Psoas muscle (tissue), 8 donors: ENCODE data around the gene FKBP2. TPM values are rescaled to one million over a fixed set of nuclear protein-coding genes. Genes with fewer than 3 reads are reported as not detected.

Experiments used
- ATAC-seq, 4 donors: fragments of 200-7000 bp; cut with Tn5 transposase; one replicate each; pipeline ENCODE4 v1.9.1; 2020; ENCODE audit warnings: moderate library complexity in 3 of 4, mild to moderate bottlenecking in 2 of 4
- DNase-seq, 2 donors: peaks; one replicate each; pipeline ENCODE4 v3.0.0-alpha.2; 2020
- H3K27ac ChIP-seq: fragments of 200-600 bp; one replicate; pipeline ENCODE4 v1.8.0; 2022
- H3K27me3 ChIP-seq, 3 donors: fragments of 200-600 bp in 1 of 3; one replicate each; pipeline versions ENCODE4 v1.6.1 to v1.8.0; 2013 to 2022; ENCODE audit warnings: low read length in 2 of 3, mild to moderate bottlenecking in 2 of 3, moderate library complexity in 1 of 3; ENCODE audit not compliant: insufficient read depth in 3 of 3
- H3K36me3 ChIP-seq, 2 donors: fragments of 200-600 bp in 1 of 2; one replicate each; pipeline versions ENCODE4 v1.6.1 to v1.8.0; 2013 to 2022; ENCODE audit warnings: low read depth in 1 of 2, mild to moderate bottlenecking in 1 of 2, moderate library complexity in 1 of 2; ENCODE audit not compliant: insufficient read depth in 1 of 2
- H3K4me1 ChIP-seq: fragments of 200-600 bp; one replicate; pipeline ENCODE4 v1.8.0; 2022
- H3K4me3 ChIP-seq: fragments of 200-600 bp; one replicate; pipeline ENCODE4 v1.8.0; 2022; ENCODE audit warnings: mild to moderate bottlenecking
- H3K9me3 ChIP-seq: fragments of 200-600 bp; one replicate; pipeline ENCODE4 v1.8.0; 2022
- WGBS, 3 donors: extraction: QIAGEN DNeasy Blood & Tissue Kit; methylation state at CpG; one replicate each; pipeline versions ENCODE4 v1.1.6 to v1.1.7; 2013; 5-methylcytosine and 5-hydroxymethylcytosine counted together
- intact Hi-C, 2 donors: fragments of 100-400 bp; cut with DNase I; formaldehyde crosslinking; loops; one replicate each; pipeline versions ENCODE4 v1.11.0 to v1.14.2; 2022
- polyA plus RNA-seq, 3 donors: library from polyadenylated mRNA; stranded (reverse); fragments of 200-250 nt; gene quantifications; one replicate each; pipeline ENCODE4 v1.2.3, GENCODE V29; 2013
- total RNA-seq, 4 donors: library from RNA; stranded (reverse); fragmentation: NEBNext Ultra II Directional in 2 of 4; extraction: Animal tissue kit (Norgen Biotek cat#: 25700) in 2 of 4; gene quantifications; one replicate each; pipeline versions ENCODE4 v1.2.1 to v1.2.4, GENCODE V29; 2021 to 2023
- TF ChIP-seq, protein P1 (sequence below): fragments of 200-600 bp; IDR thresholded peaks from one replicate; pipeline ENCODE4 v1.8.0; 2022; ENCODE audit warnings: antibody characterized with exemption
- donor health status: healthy with polysubstance abuse.
- donor health status: DM: no; HTN: no; CAD: no; lungs with moderate emphysema.
- donor health status: Bipolar disorder and iron deficiency.
- donor health status: healthy.
- donor health status: DM: yes; HTN: yes; CAD: no.
- donor health status: DM: no; HTN: no; CAD: no.
- donor health status: DM: no; HTN: no; CAD: no.
- donor health status: DM: yes; HTN: yes; CAD: no.

The FKBP2 gene
- total and polyA plus RNA-seq, 7 donors: 17.8 to 228 (median 26.6) TPM

GRCh38 chr11:64201543-64201942 lies 39.4 kb upstream of the FKBP2 start:
- H3K27me3 ChIP-seq: no peaks in the 10 kb centered on the region
- TF ChIP-seq, protein P1, sequence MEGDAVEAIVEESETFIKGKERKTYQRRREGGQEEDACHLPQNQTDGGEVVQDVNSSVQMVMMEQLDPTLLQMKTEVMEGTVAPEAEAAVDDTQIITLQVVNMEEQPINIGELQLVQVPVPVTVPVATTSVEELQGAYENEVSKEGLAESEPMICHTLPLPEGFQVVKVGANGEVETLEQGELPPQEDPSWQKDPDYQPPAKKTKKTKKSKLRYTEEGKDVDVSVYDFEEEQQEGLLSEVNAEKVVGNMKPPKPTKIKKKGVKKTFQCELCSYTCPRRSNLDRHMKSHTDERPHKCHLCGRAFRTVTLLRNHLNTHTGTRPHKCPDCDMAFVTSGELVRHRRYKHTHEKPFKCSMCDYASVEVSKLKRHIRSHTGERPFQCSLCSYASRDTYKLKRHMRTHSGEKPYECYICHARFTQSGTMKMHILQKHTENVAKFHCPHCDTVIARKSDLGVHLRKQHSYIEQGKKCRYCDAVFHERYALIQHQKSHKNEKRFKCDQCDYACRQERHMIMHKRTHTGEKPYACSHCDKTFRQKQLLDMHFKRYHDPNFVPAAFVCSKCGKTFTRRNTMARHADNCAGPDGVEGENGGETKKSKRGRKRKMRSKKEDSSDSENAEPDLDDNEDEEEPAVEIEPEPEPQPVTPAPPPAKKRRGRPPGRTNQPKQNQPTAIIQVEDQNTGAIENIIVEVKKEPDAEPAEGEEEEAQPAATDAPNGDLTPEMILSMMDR: no peak
- ATAC-seq: no peak
- H3K9me3 ChIP-seq: no peaks in the 10 kb centered on the region
- peaks cover 11% of the 10 kb centered on the region for H3K4me1 ChIP-seq
- DNase-seq: no peak
- no peak overlapping the region for H3K27ac ChIP-seq
- peaks cover 17 to 92% of the 10 kb centered on the region in 2 donors for H3K36me3 ChIP-seq
- H3K4me3 ChIP-seq: no peak overlapping the region
- 70 to 72% (median 70%) methylated on average over 3 of the region's 3 CpGs for WGBS, 3 donors
- intact Hi-C loops: loop anchor here in 1 of 2 donors (5.0 kb wide), 1 partner anchor 66 kb away; no protein-coding TSS in a partner anchor

DNA sequence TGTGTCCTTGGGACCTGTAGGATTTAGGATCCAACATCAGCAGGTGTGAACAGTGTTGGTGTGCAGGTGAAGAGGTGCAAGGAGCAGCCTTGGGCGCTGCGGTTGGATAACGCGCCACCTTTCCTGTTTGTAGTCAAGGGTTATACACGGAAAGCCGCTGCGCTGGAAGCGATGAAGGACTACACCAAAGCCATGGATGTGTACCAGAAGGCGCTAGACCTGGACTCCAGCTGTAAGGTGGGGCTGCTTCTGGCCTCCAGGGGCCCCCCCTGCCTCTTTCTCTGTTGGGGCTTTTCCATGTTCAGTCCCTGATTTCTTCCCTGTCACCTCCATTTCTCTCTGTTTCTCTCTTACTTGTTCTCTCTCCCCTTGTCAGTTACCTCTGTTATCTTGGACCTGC lies 37.9 kb upstream of the FKBP2 start:
- DNase-seq: no peak
- TF ChIP-seq, protein P1: no peak
- no peak overlapping the region for H3K27ac ChIP-seq

DNA sequence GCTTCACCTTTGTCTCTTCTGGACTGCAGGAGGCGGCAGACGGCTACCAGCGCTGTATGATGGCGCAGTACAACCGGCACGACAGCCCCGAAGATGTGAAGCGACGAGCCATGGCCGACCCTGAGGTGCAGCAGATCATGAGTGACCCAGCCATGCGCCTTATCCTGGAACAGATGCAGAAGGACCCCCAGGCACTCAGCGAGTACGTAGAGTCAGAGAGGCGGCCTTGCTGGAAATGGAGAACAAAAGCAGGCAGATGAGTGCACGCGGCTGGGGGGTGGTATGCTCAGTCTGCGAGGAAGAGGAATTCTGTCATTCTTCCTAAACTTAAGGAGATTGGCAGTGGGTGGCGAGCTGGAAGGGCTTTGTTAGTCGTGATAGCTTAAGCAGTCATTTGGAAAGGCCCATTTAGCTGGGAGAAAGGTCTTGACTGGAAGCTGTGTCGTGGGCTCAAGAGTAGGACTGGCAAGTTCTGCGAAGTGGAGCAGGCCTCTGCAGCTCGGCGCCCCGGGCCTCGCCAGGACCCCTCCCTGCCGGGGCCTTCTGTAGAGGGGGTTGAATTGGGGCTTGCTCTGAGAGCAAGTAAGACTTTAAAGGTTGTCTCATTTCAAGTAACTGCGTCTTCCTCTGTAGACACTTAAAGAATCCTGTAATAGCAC lies 37.3 kb upstream of the FKBP2 start:
- TF ChIP-seq, protein P1: no peak
- DNase-seq (no peak), ATAC-seq (no peak)
- H3K27me3 ChIP-seq: no peaks in the 10 kb centered on the region
- H3K4me1 ChIP-seq: peaks cover 11% of the 10 kb centered on the region
- no peaks in the 10 kb centered on the region for H3K9me3 ChIP-seq
- no peak overlapping the region for H3K27ac ChIP-seq
- 89 to 91% (median 90%) methylated on average over 27 of the region's 27 CpGs for WGBS, 3 donors
- peaks cover 7 to 71% of the 10 kb centered on the region in 2 donors for H3K36me3 ChIP-seq
- intact Hi-C loops: loop anchor here in 1 of 2 donors (2.0 to 5.0 kb wide), 2 partner anchors 64 to 95 kb away; no protein-coding TSS in a partner anchor
- no peak overlapping the region for H3K4me3 ChIP-seq

More for the DNA sequence above, 37.9 kb upstream of the FKBP2 start:
- H3K4me1 ChIP-seq: peaks cover 11% of the 10 kb centered on the region
- no peak overlapping the region for H3K4me3 ChIP-seq
- intact Hi-C loops: loop anchor here in 1 of 2 donors (5.0 kb wide), 1 partner anchor 64 kb away; no protein-coding TSS in a partner anchor
- no peaks in the 10 kb centered on the region for H3K27me3 ChIP-seq
- H3K36me3 ChIP-seq: peaks cover 7 to 77% of the 10 kb centered on the region in 2 donors
- 92 to 97% (median 95%) methylated on average over 9 of the region's 9 CpGs for WGBS, 3 donors
- no peak for ATAC-seq
- no peaks in the 10 kb centered on the region for H3K9me3 ChIP-seq

DNA sequence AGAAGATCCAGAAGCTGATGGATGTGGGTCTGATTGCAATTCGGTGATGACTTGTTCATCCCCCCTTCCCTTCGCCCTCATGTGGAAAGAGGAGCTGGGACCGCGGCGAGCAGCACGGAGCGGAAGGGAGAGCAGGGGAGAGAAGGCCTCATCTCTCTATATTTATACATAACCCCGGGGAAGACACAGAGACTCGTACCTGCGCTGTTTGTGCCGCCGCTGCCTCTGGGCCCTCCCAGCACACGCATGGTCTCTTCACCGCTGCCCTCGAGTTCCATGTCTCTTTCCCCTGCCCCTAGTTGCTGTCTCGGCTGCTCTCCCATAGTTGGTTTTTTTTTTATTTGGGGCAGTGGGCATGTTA lies 36.8 kb upstream of the FKBP2 start:
- 68 to 82% (median 73%) methylated on average over 15 to 16 of the region's 16 CpGs for WGBS, 3 donors
- no peak for DNase-seq
- H3K27ac ChIP-seq: no peak overlapping the region
- peaks cover 11% of the 10 kb centered on the region for H3K4me1 ChIP-seq
- TF ChIP-seq, protein P1: no peak
- no peak for ATAC-seq
- H3K9me3 ChIP-seq: no peaks in the 10 kb centered on the region
- intact Hi-C loops: loop anchor here in 1 of 2 donors (2.0 to 5.0 kb wide), 2 partner anchors 63 to 95 kb away; no protein-coding TSS in a partner anchor
- H3K36me3 ChIP-seq: peaks cover 7 to 66% of the 10 kb centered on the region in 2 donors
- no peaks in the 10 kb centered on the region for H3K27me3 ChIP-seq
- no peak overlapping the region for H3K4me3 ChIP-seq
